GM21825 (cell line): ENCODE results near the gene HPSE.
"Not testable (repeated sequence)": the region's sequence is repeated elsewhere in the genome, so short reads cannot be mapped to it uniquely, and the experiment has no call there.

Source experiments
- ATAC-seq: cut with Tn5 transposase; IDR thresholded peaks from one replicate; pipeline ENCODE4 v1.9.1; 2021; ENCODE audit warnings: mild to moderate bottlenecking, moderate library complexity; ENCODE audit not compliant: unreplicated experiment

HPSE gene

DNA sequence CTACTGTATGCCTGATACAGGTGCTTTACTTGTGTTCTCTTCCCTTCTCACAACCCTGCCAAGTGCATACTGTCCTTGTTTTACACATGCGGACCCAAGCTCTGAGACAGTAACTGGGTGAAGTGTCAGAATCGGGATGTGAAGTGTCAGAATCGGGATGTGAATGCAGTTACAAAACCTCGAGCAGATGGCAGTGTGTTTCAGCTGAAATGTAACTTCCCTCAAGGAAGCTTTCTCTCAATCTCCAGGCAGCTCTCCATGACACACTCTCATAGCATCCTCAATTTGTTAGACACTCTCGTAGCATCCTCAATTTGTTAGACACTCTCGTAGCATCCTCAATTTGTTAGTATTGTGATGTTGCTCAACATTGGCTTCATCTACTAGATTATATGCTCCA lies 1.1 kb upstream of the HPSE start:
- ATAC-seq: no peak

DNA sequence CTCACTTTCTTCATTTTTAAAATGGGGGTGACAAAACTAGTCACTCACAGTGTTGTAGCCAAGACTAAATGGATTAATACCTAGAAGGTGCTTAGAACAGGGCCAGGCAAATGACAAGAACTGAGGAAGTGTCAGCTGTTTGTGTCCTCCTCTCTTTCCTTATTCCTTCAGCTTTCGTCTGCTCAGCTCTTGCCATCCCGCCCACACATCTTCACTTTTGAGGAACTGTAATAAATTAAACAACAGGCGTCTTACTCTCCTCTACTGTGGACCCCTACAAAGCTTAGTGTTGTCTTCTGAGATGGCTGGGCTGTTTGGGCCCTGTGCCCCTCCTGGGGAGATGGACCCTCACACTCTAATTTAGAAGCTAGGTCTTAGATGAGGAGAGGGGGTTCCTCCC lies 2.7 kb downstream of the HPSE start:
- ATAC-seq: no peak

DNA sequence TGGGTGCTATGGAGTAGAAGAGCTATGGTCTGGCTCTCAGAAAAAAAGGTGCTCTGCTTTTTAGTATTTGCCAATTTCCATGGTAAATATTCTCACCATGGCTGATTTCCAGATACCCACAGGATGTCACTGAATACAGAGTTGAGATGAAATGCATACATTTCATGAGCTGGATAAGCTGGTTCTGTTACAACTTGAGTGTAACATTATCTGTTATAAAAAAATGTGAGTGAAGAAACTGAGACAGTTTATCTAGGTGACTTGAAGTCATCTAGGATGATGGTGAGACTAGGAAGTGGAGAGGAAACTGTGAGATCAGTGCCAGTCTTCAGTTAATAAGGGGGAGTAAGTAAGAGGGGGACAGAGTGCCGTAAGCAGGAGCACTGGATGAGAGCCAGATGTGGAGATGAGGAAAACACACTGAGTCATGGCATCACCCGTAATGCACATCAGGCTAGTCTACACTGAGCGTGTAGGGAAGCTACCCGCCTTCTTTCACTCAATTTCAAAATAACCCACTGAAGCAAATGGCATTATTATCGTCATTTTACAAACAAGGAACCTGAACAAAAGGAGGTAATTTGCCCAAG lies 5.0 kb downstream of the HPSE start:
- no peak for ATAC-seq

DNA sequence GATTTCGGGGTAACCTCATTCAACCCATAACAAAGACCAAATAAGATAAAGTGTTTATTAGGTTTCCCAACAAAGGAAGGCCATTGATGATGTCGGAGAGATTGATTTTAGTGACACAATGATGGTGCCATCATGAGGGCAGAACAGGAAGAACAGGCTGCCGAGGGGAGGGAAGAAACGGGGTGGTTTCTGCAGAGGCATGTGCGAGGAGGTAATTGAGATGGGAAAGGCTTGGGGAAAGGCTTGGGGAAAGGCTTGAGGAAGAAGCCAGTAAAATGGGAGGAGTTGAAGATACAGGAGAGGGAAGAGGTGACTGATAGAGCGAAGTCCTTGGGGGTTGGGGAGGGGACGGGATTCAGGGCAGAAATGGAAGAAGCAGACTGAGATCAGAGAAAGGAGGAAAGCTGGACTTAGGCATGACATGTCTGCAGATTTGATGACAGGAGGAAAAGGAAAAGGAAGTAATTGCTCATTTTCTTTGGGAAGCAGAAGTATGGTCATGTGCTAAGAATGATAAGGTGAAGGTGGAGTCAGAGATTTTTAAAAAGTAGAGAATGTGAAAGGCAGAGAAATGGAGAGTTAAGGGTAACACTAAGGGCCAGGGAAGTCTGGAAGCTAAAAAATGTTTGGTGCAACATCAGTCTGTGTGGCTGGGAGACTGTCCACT lies 6.0 kb downstream of the HPSE start:
- no peak for ATAC-seq

DNA sequence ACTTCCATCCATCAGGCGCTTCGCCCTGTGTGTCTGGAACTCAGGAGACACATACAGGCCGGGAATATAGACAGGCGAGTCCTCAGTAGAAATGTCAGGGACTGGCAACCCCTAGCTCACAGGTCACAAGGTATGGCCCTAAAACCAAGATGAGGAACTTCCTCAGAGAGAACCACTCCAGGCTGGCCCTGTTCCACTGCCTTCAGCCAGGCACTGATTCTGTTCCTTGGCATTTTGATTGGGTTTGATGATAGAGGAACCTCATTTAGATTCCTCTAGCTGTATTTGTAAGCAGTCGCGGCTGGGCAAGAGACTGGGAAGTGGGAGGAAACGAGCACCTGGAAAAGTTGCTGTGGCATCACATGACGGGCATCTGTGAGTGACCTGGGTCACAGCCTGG lies 8.1 kb downstream of the HPSE start:
- ATAC-seq: no peak

DNA sequence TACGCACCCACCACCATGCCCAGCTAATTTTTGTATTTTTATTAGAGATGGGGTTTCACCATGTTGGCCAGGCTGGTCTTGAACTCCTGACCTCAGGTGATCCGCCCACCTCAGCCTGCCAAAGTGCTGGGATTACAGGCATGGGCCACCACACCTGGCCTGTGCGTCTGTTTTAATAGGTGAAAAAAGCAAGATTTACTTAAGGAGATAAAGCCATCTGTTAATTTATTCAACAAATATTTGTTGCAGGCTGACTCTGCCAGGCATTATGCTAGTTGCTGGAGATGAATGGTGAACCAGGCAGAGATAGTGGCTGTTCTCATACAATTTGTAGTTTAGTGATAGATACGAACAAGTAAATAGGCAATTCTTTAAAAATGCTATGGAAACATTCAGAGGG lies 9.3 kb downstream of the HPSE start:
- not testable (repeated sequence) for ATAC-seq

DNA sequence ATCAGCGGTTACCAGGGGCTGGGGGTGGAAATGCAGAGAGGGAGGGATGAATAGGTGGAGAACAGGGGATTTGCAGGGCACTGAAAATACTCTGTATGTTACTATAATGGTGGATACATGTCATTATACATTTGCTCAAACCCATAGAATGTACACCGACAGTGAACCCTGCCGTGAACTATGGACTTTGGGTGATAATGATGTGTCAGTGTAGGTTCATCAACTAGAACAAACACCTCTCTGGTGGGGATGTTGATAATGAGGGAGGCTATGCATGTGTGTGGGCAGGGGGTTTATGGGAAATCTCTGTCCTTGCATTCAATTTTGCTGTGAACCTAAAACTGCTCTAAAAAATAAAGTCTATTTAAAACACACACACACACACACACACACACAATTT lies 11.5 kb downstream of the HPSE start:
- no peak for ATAC-seq

DNA sequence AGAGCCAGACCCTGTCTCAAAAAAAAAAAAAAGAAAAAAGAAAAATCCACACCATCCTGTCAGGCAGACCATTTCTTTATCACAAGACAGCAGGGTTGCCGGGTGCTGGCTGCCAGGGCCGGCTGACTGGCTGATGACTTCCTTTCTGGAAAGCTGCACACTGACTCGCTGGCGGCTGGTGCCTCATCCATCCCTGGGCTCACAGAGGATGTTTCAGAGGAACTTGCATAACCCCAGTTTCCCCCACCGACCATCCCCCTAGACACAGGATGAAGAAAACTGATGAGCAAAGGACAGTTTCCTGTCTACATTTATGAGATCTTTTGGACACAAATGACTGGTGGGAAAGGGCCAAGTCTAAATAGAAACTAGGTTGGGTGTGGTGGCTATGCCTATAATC lies 14.1 kb downstream of the HPSE start:
- no peak for ATAC-seq

DNA sequence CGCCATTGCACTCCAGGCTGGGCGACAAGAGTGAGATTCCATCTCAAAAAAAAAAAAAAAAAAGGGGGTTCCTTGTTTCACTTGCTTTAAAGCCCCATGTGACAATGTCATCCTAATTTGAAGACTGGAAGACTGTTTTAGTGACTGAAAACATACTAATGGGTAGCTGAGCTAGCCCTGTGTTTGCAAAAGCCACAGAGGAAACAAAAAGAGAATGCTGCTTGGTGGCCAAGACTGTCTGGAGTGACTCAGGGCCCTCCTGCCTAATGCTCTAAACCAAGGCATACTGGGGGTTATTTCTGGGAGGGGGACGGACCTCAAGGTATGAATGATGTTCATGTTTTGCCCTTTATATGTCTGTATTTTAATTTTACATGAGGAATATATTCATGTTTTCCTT lies 16.0 kb downstream of the HPSE start:
- no peak for ATAC-seq

DNA sequence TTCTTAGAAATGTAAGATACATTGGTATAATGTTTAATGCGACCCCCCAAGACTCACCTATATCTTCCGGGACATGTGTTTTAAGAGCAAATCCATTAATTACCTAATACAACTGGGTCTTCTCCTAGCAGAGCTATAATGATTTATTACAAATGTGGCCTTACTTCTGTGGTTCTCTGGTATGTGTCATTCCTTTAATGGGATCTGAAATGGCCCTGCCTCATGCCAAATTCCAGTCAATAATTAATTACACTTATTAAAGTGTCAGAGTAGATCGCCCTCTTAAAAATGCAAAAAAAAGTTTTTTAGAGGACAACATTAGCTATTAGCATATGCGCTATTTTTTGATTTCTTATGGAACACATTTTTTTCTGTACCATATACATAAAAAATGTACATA lies 17.0 kb downstream of the HPSE start:
- ATAC-seq: no peak

DNA sequence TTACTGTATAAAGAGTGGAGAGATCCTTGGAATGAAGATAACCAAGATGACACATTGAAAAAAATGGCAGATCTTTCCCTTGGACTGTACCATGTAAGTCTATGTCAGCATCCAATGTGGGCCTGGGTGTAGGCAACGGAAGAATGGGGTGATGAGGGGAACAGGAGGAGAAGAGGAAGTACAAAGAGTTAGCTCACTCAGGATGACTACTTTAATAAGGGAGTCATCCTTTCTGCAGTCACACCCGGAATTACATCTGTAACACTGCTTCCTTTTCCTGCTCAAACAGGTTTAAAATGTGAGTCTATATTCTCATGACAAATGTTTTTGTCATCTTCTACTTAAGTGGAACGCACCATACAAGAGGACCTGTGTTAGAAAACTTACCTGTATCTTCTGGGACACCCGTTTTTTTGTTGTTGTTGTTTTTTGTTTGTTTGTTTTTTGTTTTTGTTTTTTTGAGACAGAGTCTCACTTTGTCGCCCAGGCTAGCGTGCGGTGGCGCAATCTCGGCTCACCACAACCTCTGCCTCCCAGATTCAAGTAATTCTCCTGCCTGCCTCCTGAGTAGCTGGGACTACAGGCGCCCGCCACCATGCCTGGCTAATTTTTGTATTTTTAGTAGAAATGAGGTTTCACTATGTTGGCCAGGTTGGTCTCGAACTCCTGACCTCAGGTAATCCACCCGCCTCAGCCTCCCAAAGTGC lies 18.0 kb downstream of the HPSE start:
- no peak for ATAC-seq

DNA sequence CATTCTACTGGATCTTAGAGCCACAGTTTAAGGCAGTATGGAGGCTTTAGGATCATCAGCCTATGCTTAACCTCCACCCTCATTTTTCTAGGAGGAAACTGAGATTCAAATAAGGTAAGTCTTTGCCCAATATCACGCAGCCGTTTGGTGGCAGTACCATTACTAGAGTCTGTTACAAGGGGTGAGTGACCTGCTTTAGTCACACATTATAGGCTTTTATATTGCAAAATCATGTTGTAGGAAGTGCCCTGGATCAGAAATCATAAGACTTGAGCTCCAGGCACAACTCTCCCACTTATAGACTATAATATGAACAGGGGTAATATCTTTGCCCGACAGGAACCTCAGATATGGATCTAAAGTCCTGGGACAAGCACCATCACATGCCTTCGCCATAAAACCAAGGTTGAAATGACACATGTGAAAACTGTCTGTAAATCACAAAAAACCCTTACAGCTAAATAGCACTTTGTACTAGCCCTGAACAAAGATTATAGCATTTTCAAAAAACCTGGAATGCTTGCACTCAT lies 19.2 kb downstream of the HPSE start:
- ATAC-seq: no peak

DNA sequence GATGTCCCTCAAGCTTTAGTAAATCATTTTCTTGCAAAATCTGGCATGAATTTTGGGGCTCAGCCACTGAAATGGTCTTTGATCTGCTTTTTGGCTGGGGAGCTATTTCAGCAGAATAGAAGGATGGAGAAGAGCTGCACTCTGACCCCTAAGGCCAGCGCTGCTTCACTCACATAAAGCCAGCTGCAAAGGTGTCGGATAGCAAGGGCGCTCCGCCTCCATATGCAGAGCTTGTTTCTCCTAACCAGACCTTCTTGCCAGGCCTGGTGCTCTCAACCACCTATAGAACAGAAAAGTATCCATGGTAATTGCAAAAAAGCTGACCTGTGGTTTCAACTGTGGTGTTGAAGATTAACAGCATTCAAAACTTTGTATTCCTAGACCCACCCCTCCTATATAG lies 26.0 kb downstream of the HPSE start:
- no peak for ATAC-seq

DNA sequence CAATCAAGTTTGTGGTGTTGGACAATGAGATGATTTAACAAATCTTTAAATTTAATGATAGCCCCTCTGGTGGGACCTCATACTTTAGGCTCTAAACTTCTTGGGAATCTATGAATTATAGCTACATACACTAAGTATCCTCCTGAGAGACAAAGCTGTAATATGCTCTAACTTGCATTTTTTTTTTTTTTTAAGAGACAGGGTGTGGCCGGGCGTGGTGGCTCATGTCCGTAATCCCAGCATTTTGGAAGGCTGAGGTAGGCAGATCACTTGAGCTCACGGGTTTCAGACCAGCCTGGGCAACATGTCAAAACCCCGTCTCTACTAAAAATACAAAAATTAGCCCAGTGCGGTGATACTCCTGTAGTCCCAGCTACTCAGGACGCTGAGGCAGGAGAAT lies 26.7 kb downstream of the HPSE start:
- no peak for ATAC-seq

DNA sequence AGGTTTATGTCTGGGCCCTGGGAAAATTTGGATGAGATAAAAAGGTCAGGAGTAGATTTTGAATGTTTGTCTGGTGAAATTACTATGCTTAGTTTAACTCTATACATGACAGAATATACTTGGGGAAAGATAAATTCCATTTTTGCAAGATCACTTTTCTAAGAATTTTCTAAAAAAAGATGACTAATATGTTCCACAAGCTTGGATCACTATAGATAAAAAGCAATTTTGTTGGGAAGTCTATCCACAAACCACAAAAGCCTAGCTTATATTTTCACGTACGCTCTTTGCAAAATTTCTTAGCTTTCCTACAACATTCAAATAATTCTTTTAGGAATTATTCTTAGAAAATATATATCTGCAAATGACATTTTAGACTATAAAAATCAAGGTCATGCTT lies 29.5 kb downstream of the HPSE start:
- no peak for ATAC-seq

DNA sequence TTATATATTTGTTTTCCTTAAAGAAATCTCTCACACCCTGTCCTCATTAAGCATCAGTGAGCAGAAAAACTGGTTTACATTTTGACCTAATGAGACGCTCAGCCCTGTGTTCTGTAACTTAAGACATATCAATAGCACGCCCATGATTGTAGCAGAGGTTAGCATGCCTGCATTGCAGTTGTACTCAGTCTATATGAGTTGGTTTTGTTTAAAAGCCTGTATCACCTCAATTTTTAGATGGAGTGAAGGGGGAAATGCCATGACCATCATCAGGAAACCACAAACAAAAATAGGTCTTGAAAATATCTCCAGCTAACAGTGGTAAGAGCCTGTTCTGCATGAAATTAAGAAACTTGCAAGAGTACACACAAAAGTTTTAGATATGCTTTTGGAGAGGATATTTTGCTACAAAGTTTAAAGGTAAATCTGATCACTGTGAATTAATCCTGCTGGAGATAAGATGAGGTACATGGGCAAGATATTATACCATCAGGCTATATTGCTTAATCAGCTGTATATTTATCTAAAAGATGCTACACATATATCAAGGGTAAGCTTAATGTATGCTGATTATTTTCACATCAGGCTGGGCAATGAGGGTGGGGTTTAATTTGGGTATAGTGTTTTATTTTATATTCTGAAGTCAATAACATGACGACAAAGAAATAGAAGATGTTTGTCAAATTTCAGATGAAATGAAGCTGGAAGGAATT lies 36.9 kb downstream of the HPSE start:
- no peak for ATAC-seq

DNA sequence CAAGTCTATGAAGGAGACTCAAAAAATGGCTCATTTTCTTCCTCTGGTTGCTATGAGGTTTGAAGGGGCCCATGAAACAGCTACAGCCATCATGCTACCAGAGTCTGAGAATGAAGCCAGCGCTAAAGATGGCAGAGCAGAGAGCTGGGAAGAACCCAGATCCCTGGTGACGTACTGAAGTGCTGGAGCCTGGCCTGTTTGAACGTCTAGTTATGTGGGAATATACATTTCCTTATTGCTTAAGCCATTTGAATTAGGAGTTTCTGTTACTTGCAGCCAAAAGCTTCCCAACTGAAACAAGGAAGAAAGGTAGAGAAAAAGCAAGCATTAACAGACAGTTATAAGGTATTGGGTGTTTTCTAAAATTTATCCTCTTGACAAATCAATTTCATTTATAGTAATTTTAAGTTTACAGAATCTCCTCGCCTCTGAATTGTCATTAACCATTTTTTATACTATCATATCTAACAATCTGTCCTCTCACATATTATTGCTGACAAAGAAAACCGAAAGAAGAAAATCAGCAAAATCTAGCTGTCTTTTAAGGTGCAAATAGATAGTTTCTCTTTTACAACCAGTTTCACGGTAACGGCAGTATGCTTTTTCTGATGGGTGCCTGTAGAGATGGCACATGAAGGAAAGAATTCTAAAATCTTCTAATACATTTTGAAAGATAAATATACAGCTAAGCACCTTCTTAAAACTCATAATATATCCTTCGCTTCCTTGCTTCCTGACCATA lies 41.2 kb downstream of the HPSE start:
- ATAC-seq: no peak

DNA sequence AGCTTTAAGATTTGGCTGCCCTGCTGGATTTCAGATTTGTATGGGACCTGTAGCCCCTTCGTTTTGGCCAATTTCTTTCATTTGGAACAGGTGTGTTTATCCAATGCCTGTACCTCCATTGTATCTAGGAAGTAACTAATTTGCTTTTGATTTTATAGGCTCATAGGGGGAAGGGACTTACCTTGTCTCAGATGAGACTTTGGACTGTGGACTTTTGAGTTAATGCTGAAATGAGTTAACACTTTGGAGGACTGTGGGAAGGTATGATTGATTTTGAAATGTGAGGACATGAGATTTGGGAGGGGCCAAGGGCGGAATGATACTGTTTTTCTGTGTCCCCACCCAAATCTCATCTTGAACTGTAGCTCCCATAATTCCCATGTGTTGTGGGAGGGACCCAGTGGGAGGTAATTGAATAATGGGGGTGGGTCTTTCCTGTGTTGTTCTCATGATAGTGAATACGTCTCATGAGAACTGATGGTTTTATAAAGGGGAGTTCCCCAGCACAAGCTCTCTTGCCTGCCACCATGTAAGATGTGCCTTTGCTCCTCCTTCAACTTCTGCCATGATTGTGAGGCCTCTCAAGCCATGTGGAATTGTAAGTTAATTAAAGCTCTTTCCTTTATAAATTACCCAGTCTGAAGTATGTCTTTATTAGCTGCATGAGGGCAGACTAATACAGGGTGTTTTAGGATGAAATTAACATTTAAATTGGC lies 44.4 kb downstream of the HPSE start:
- ATAC-seq: not testable (repeated sequence)

DNA sequence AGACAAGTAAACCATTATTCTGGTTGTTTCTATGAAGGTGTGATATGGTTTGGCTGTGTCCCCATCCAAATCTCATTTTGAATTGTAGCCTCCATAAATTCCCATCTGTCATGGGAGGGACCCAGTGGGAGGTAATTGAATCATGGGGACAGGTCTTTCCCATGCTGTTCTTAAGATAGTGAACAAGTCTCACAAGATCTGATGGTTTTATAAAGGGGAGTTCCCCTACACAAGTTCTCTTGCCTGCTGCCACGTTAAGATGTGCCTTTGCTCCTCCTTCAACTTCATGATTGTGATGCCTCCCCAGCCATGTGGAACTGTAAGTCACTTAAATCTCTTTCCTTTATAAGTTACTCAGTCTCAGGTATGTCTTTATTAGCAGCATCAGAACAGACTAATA lies 46.3 kb downstream of the HPSE start:
- not testable (repeated sequence) for ATAC-seq

DNA sequence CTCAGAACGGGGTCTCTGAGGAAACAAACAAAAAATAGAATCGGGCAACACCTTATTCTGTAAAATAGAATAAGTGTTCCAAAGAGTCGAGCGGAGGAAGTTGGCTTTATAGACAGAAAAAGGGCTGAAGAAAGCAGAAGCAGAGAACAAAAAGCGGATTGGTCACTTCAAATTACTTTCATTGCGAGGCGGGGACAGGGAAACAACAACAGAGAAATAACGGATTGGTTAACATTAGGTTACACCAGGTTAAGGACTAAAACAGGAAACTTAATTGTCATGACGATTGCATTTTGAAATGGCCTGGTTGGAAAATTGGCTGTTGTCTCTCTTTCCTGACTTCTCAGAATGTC lies 49.6 kb downstream of the HPSE start:
- peak; percentile 4 for ATAC-seq
